Left lung (tissue), 10 donors: ENCODE results near the gene MIA2. TPM values are rescaled to one million over a fixed set of nuclear protein-coding genes. Genes with fewer than 3 reads are reported as not detected.

ENCODE experiments used
- ATAC-seq: fragments of 200-7000 bp; cut with Tn5 transposase; one replicate; pipeline ENCODE4 v1.9.1; 2020; ENCODE audit warnings: moderate library complexity
- DNase-seq, 4 donors: peaks; one replicate each; pipeline ENCODE4 v3.0.0-alpha.2; 2013 to 2020
- H3K27ac ChIP-seq, 2 donors: fragments of 200-600 bp; sonication (generic) in 1 of 2; one replicate each; pipeline versions ENCODE4 v1.5.0 to v1.8.0; 2020 to 2021
- H3K27me3 ChIP-seq, 2 donors: fragments of 200-600 bp; sonication (generic) in 1 of 2; one replicate each; pipeline versions ENCODE4 v1.5.0 to v1.8.0; 2020 to 2021
- H3K36me3 ChIP-seq, 2 donors: fragments of 200-600 bp; sonication (generic) in 1 of 2; one replicate each; pipeline versions ENCODE4 v1.5.0 to v1.8.0; 2020 to 2021
- H3K4me1 ChIP-seq, 2 donors: fragments of 200-600 bp; one replicate each; pipeline ENCODE4 v1.8.0; 2021
- H3K4me3 ChIP-seq, 2 donors: fragments of 200-600 bp; sonication (generic) in 1 of 2; one replicate each; pipeline versions ENCODE4 v1.5.0 to v1.8.0; 2020 to 2021; ENCODE audit warnings: mild to moderate bottlenecking in 1 of 2
- H3K9me3 ChIP-seq, 2 donors: fragments of 200-600 bp; sonication (generic) in 1 of 2; one replicate each; pipeline versions ENCODE4 v1.5.0 to v1.8.0; 2020 to 2021
- CTCF ChIP-seq, 2 donors: fragments of 200-600 bp; sonication (generic) in 1 of 2; IDR thresholded peaks; one replicate each; pipeline versions ENCODE4 v1.5.0 to v1.8.0; 2021; ENCODE audit warnings: antibody characterized with exemption in 2 of 2
- intact Hi-C, 2 donors: fragments of 100-400 bp; cut with DNase I; formaldehyde crosslinking; loops; one replicate each; pipeline versions ENCODE4 v1.11.2 to v1.14.2; 2022
- polyA plus RNA-seq, 6 donors: library from polyadenylated mRNA; unstranded; fragments of 120-200 nt; gene quantifications; one replicate each; pipeline ENCODE4 v1.2.1, GENCODE V29; 2013; ENCODE audit not compliant: insufficient read length in 6 of 6
- total RNA-seq, 2 donors: library from RNA; stranded (reverse); fragmentation: NEBNext Ultra II Directional; extraction: Animal tissue kit (Norgen Biotek cat#: 25700); gene quantifications; one replicate each; pipeline ENCODE4 v1.2.1, GENCODE V29; 2021
- donor health status: DM: no; HTN: yes; CAD: no.
- donor health status: DM: no; HTN: no; CAD: no.

Gene MIA2
- total and polyA plus RNA-seq, 8 donors = 18.5 to 35.8 (median 22.3) TPM

GRCh38 chr14:39381366-39381765 lies 147.7 kb downstream of the MIA2 start:
- no peak for TF ChIP-seq CTCF (IDR thresholded peaks at IDR 0.05)
- no peaks in the 10 kb centered on the region for H3K27me3 ChIP-seq
- H3K9me3 ChIP-seq = no peaks in the 10 kb centered on the region
- ATAC-seq (no peak), DNase-seq (no peak)
- no peak overlapping the region for H3K27ac ChIP-seq
- intact Hi-C loops = no loop called here
- H3K36me3 ChIP-seq = peaks cover 0 to 3% of the 10 kb centered on the region in 2 donors
- H3K4me3 ChIP-seq = no peak overlapping the region
- no peaks in the 10 kb centered on the region for H3K4me1 ChIP-seq

- intact Hi-C loops = no loop called here
- ATAC-seq (no peak), DNase-seq (no peak)
- Histone ChIP-seq H3K27ac (no peak overlapping the region), H3K4me3 (no peak overlapping the region), H3K36me3 (peaks cover 0 to 3% of the 10 kb centered on the region in 2 donors), H3K27me3 (no peaks in the 10 kb centered on the region), H3K4me1 (no peaks in the 10 kb centered on the region), H3K9me3 (no peaks in the 10 kb centered on the region)
- no peak for TF ChIP-seq CTCF (IDR thresholded peaks at IDR 0.05)
Measured at GRCh38 chr14:39382463-39382862, 148.7 kb downstream of the MIA2 start.

- Histone ChIP-seq H3K36me3 (peaks cover 0 to 3% of the 10 kb centered on the region in 2 donors), H3K4me1 (no peaks in the 10 kb centered on the region), H3K27me3 (no peaks in the 10 kb centered on the region), H3K9me3 (no peaks in the 10 kb centered on the region), H3K27ac (no peak overlapping the region), H3K4me3 (no peak overlapping the region)
- ATAC-seq (no peak), DNase-seq (no peak)
- intact Hi-C loops = no loop called here
- TF ChIP-seq CTCF (IDR thresholded peaks at IDR 0.05) = no peak
Measured at GRCh38 chr14:39383026-39383660, 149.4 kb downstream of the MIA2 start.

GRCh38 chr14:39383741-39384140 lies 150.0 kb downstream of the MIA2 start:
- DNase-seq = no peak
- H3K27ac ChIP-seq = no peak overlapping the region
- H3K27me3 ChIP-seq = no peaks in the 10 kb centered on the region
- TF ChIP-seq CTCF (IDR thresholded peaks at IDR 0.05) = no peak
- H3K36me3 ChIP-seq = peaks cover 0 to 3% of the 10 kb centered on the region in 2 donors
- H3K4me3 ChIP-seq = no peak overlapping the region
- no peaks in the 10 kb centered on the region for H3K4me1 ChIP-seq
- H3K9me3 ChIP-seq = no peaks in the 10 kb centered on the region
- ATAC-seq = no peak
- intact Hi-C loops = no loop called here

GRCh38 chr14:39384177-39384576 lies 150.5 kb downstream of the MIA2 start:
- H3K27me3 ChIP-seq = no peaks in the 10 kb centered on the region
- no peak overlapping the region for H3K27ac ChIP-seq
- H3K4me3 ChIP-seq = no peak overlapping the region
- no peak for TF ChIP-seq CTCF (IDR thresholded peaks at IDR 0.05)
- DNase-seq (no peak), ATAC-seq (no peak)
- H3K9me3 ChIP-seq = no peaks in the 10 kb centered on the region
- H3K4me1 ChIP-seq = no peaks in the 10 kb centered on the region
- peaks cover 0 to 3% of the 10 kb centered on the region in 2 donors for H3K36me3 ChIP-seq
- intact Hi-C loops = no loop called here
